D721Med (cell line): ENCODE results near the gene C17orf75.
"Not testable (repeated sequence)": the region's sequence is repeated elsewhere in the genome, so short reads cannot be mapped to it uniquely, and the experiment has no call there.

Experiments
- DNase-seq: peaks from one replicate; pipeline ENCODE4 v3.0.0; 2011; ENCODE audit warnings: low spot score; ENCODE audit not compliant: insufficient read length
- FAIRE-seq: peaks from 2 replicates; lab custom pipeline; 2011; peaks lifted over from hg19 to GRCh38; lab: Jason Lieb, UNC
- TF ChIP-seq, protein P1 (sequence below): IDR thresholded peaks from 2 replicates; pipeline ENCODE4 v1.5.1; 2012; ENCODE audit warnings: mild to moderate bottlenecking, control low read depth; ENCODE audit not compliant: insufficient read depth; ENCODE audit errors: missing control alignments

Gene C17orf75

GRCh38 chr17:32382526-32383223 is 40.7 kb upstream of the C17orf75 start:
- FAIRE-seq (no peak), DNase-seq (no peak)
- TF ChIP-seq, protein P1, sequence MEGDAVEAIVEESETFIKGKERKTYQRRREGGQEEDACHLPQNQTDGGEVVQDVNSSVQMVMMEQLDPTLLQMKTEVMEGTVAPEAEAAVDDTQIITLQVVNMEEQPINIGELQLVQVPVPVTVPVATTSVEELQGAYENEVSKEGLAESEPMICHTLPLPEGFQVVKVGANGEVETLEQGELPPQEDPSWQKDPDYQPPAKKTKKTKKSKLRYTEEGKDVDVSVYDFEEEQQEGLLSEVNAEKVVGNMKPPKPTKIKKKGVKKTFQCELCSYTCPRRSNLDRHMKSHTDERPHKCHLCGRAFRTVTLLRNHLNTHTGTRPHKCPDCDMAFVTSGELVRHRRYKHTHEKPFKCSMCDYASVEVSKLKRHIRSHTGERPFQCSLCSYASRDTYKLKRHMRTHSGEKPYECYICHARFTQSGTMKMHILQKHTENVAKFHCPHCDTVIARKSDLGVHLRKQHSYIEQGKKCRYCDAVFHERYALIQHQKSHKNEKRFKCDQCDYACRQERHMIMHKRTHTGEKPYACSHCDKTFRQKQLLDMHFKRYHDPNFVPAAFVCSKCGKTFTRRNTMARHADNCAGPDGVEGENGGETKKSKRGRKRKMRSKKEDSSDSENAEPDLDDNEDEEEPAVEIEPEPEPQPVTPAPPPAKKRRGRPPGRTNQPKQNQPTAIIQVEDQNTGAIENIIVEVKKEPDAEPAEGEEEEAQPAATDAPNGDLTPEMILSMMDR, result no peak

- FAIRE-seq (no peak), DNase-seq (no peak)
- TF ChIP-seq, protein P1, result no peak
Measured at GRCh38 chr17:32370426-32370825, 28.5 kb upstream of the C17orf75 start.

- FAIRE-seq (no peak), DNase-seq (no peak)
- TF ChIP-seq, protein P1, result no peak
Measured at GRCh38 chr17:32361270-32361669, 19.3 kb upstream of the C17orf75 start.

DNA sequence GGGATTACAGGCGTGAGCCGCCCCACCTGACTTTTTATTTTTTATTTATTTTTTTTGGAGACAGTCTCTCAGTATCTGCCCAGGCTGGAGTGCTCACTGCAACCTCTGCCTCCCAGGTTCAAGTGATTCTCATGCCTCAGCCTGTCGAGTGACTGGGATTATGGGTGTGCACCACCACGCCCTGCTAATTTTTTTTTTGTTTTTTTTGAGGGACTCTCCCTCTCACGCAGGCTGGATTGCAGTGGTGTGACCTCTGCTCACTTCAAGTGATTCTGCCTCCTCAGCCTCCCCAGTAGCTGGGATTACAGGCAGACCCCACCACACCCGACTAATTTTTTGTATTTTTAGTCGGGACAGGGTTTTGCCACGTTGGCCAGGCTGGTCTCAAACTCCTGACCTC is 15.6 kb upstream of the C17orf75 start:
- TF ChIP-seq, protein P1, result no peak
- FAIRE-seq (no peak), DNase-seq (no peak)

GRCh38 chr17:32356750-32357149 is 14.8 kb upstream of the C17orf75 start:
- no peak for FAIRE-seq
- TF ChIP-seq, protein P1, result no peak
- no peak for DNase-seq

- FAIRE-seq (no peak), DNase-seq (no peak)
- TF ChIP-seq, protein P1, result no peak
Measured at GRCh38 chr17:32356378-32356743, 14.4 kb upstream of the C17orf75 start.

GRCh38 chr17:32355649-32356377 is 13.8 kb upstream of the C17orf75 start:
- TF ChIP-seq, protein P1, result no peak
- no peak for FAIRE-seq
- DNase-seq, result no peak

GRCh38 chr17:32352734-32353133 is 10.8 kb upstream of the C17orf75 start:
- not testable (repeated sequence) for DNase-seq, FAIRE-seq
